GM21528 (cell line): Measurements from ENCODE around the gene ZP2.
"Not testable (repeated sequence)": the region's sequence is repeated elsewhere in the genome, so short reads cannot be mapped to it uniquely, and the experiment has no call there.

Experiments used
- ATAC-seq: cut with Tn5 transposase; IDR thresholded peaks from one replicate; pipeline ENCODE4 v1.9.1; 2021; ENCODE audit warnings: mild to moderate bottlenecking, moderate library complexity; ENCODE audit not compliant: unreplicated experiment, low FRiP score

The ZP2 gene

GRCh38 chr16:21179126-21179982 lies 32.0 kb downstream of the ZP2 start:
- no peak for ATAC-seq

DNA sequence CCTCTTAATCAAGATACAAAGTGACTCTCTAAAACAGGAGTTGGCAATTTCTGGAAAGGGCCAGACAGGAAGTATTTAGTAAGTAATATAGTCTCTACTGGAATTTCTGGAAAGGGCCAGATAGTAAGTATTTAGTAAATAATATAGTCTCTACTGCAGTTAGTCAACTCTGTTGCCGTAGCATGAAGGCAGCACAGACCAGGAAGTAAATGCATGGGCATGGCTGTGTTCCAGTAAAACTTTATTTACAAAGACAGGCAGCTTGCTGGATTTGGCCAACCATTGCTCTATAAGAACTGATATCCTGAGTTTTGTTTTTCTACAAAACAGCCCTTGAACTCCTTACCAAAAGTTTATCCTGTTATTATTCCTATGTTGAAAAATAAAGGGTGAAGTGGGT lies 36.0 kb downstream of the ZP2 start:
- no peak for ATAC-seq

GRCh38 chr16:21172650-21173049 lies 38.7 kb downstream of the ZP2 start:
- no peak for ATAC-seq

- ATAC-seq, result not testable (repeated sequence)
Measured at GRCh38 chr16:21170116-21170515, 41.3 kb downstream of the ZP2 start.

DNA sequence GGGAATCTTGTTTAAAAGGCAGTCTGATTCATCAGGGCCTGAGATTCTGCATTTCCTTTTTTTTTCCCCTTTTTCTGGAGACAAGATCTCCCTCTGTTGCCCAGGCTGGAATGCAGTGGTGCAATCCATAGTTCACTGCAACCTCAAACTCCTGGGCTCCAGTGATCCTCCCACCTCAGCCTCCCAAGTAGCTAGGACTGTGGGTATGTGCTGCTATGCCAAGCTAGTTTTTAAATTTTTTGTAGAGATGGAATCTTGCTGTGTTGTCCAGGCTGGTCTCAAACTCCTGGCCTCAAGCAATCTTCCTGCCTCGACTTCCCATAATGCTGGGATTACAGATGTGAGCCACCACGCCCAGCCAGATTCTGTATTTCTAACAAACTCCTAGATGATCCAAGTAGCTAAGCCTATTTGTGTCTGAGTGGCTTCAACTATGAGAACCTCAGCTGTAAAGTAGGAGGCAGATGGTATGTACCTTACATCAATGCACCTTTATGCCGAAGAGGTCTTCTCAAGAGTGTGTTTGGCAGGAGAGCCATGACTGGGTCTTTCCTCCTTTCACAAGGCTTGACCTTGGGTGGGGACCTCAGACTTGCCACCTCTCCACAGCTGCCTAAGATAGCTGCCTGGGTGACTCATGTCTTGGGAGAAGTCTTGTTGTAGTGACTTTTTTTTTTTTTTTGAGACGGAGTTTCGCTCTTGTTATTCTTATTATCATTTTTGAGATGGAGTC lies 42.0 kb downstream of the ZP2 start:
- no peak for ATAC-seq

- ATAC-seq, result no peak
Measured at GRCh38 chr16:21167929-21168602, 43.3 kb downstream of the ZP2 start.

- no peak for ATAC-seq
Measured at GRCh38 chr16:21167360-21167759, 44.0 kb downstream of the ZP2 start.

DNA sequence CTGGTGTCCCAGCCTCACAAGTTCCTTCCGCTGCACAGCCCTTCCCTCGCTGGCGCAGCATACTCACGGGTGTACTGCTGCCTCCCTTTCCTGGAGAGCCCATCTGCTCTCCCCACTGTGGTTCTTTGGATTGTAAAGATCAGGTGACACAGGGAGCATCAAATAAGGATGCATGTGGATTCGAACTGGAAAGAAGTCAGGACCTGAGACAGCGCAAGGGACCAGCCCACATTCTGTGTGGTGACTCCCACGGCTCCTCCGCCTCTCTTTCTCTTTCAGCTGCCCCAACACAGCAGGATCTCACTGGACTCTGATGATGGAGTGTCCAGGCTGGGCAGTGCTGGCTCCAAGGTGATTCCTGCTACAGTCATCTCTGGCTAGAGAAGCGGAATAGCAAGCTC lies 44.8 kb downstream of the ZP2 start:
- ATAC-seq, result no peak

- ATAC-seq, result no peak
Measured at GRCh38 chr16:21164521-21165168, 46.7 kb downstream of the ZP2 start.

- ATAC-seq, result no peak
Measured at GRCh38 chr16:21163576-21163975, 47.8 kb downstream of the ZP2 start.

GRCh38 chr16:21162661-21163151 lies 48.7 kb downstream of the ZP2 start:
- no peak for ATAC-seq

DNA sequence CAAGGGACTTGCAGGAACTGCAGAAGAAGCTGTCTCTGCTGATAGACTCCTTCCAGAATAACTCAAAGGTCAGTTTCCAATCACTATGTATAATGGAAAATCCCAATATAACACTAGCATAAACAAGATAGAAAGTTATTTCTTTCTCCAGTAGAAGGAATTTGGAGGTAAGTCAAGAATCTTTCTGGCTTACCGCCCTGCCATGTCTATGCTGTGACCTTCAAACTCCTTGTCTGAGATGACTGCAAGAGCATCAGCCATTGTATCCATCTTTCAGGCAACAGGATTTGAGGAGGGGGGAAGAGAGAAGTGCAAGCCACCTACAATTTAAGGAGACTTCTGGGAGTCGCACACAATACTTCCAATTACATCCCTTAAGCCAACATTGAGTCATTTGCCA lies 50.2 kb downstream of the ZP2 start:
- ATAC-seq, result no peak

DNA sequence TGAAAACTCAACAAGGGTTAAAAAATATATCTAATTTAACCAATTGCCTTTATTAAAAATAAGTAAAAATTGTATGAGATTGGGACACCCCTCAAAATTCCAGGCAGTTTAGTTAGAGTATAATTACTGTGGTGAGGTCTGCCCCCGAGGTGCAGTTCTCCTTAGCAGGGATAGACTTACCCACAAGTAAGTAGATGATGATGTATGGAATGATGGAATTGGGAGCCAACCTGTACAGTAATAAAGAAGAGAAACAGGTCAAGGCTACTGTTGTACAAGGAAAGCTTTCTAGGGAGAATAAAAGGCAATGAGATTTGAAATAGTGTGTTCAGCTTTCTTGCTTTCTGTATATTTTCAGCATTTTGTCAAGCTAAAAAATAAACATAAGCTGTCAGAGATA lies 51.1 kb downstream of the ZP2 start:
- no peak for ATAC-seq

GRCh38 chr16:21159281-21159951 lies 52.0 kb downstream of the ZP2 start:
- ATAC-seq, result no peak

DNA sequence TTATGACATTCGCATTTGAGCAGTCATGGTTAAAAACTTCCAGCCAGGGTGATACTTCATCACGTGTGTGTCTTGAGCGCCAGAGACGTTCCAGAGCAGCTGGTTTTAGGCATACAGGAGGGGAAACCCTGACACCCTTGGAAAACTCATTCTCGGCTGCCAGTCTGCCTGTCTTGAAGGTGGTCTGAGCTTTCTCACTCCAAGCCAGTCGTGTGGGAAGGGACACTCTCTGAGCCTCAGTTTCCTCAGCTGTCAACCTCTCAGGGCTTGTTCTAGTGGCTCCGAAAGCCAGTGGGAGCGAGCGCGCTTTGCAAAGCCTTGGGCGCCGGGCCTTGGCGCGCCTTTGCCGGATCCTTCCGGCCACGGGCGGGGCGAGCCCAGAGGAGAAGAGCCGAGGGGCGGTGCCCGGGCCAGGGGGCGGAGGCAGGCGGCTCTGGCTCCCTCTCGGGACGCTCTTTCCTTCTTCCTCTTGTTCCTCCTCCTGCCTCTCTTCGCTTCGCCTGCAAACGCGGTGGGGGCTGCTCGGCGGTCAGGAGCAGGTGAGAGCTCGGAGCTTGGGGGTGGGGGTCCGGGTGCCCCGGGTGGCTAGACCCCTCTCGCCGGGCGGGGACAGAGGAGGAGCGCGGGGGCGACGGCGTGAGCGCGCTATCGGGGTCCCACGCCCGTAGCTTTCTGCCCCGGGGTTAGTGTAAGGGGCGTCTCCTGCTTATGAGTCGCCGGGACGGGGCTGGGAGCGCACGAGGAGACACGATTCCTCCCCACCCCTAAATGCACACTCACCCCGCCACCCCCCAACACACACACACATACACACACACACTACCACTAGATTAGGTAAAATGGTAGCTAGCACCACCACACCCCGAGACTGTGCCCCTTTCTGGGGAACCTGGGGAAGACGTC lies 52.9 kb downstream of the ZP2 start, which contains the start of gene LDAF1:
Gene LDAF1, plus strand, starts transcription at position 467 of the 903 bp plus-strand sequence. CDS start 2,509 bp downstream, outside the sequence.
- peak; percentile 80 for ATAC-seq

- ATAC-seq, result no peak
Measured at GRCh38 chr16:21157632-21158031, 53.7 kb downstream of the ZP2 start.

DNA sequence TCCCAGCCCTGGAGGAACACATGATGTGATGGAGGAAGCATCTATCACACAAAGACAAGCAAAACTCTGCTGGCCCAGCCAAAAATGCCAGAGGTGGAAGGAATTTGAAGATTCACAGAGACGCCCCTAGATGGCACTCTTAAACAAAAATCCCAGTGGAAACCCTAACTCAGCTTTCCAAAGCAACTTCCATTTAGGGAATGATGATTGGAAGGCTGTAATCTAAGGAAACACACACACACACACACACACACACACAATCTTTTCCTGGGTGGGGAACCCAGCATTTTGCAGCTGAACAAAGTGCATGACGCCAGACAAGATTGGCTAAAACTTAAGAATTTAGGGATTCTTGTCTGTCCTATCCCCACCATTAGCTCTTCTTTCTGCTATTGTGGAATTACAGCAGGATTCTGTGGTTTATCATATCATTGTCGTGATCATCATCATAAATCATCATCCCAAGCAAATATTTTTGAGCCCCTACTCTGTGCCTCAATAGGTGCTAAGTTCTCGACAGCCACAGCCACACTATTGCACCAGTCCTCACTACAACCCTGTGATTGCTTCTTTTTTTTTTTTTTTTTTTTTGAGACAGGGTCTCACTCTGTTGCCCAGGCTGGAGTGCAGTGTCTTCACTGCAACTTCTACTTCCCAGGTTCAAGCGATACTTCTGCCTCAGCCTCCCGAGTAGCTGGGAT lies 54.5 kb downstream of the ZP2 start:
- ATAC-seq, result no peak

DNA sequence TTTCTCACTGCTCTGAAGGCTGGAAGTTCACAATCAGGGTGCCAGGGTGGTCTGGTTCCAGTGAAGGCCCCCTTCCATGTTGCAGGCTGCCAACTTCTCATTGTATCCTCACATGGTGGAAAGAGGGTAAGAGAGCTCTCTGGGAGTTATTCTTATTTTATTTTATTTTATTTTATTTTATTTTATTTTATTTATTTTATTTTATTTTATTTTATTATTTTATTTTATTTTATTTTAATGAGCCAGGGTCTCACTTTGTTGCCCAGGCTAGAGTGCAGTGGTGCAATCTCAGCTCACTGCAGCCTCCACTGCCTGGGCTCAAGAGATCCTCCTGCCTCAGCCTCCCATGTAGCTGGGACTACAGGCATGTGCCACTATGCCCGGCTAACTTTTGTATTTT lies 55.4 kb downstream of the ZP2 start:
- ATAC-seq, result not testable (repeated sequence)
